Loucy (cell line): ENCODE results near the gene SCD5.

Experiments
- H2AFZ ChIP-seq: fragments of 200-600 bp; sonication (generic); 2 replicates; pipeline ENCODE4 v1.6.0; 2016; ENCODE audit warnings: antibody characterized with exemption, mild to moderate bottlenecking, low read length, moderate library complexity
- H3F3A ChIP-seq: fragments of 200-600 bp; 2 replicates; pipeline ENCODE4 v1.6.0; 2016; ENCODE audit warnings: antibody characterized with exemption, low read depth, mild to moderate bottlenecking
- H3K27me3 ChIP-seq: fragments of 200-600 bp; sonication (generic); 2 replicates; pipeline ENCODE4 v1.6.1; 2014; ENCODE audit warnings: low read length, mild to moderate bottlenecking; ENCODE audit not compliant: insufficient read depth, poor library complexity, severe bottlenecking
- H3K36me3 ChIP-seq: fragments of 200-600 bp; sonication (generic); 2 replicates; pipeline ENCODE4 v1.6.1; 2016; ENCODE audit warnings: low read length; ENCODE audit not compliant: insufficient read depth
- H3K4me1 ChIP-seq: fragments of 200-600 bp; sonication (generic); 2 replicates; pipeline ENCODE4 v1.5.1; 2014; ENCODE audit warnings: low read length, mild to moderate bottlenecking; ENCODE audit not compliant: insufficient read depth, poor library complexity, severe bottlenecking
- H3K4me2 ChIP-seq: fragments of 200-600 bp; sonication (generic); 2 replicates; pipeline ENCODE4 v1.6.0; 2014; ENCODE audit warnings: antibody characterized with exemption, low read length, low read depth, mild to moderate bottlenecking; ENCODE audit not compliant: poor library complexity, severe bottlenecking
- H3K4me3 ChIP-seq: fragments of 200-600 bp; sonication (generic); 2 replicates; pipeline ENCODE4 v1.5.1; 2014; ENCODE audit warnings: low read length, mild to moderate bottlenecking, mixed read lengths; ENCODE audit not compliant: poor library complexity, severe bottlenecking
- H3K79me2 ChIP-seq: fragments of 200-600 bp; sonication (generic); 2 replicates; pipeline ENCODE4 v1.6.1; 2014; ENCODE audit warnings: low read length; ENCODE audit not compliant: insufficient read depth
- H3K9ac ChIP-seq: fragments of 200-600 bp; sonication (generic); 2 replicates; pipeline ENCODE4 v1.6.0; 2014; ENCODE audit warnings: mild to moderate bottlenecking, low read depth, low read length, moderate library complexity; ENCODE audit not compliant: poor library complexity, severe bottlenecking
- H3K9me2 ChIP-seq: fragments of 200-600 bp; sonication (generic); replicated peaks from 2 replicates; pipeline ENCODE4 v1.6.1; 2016; ENCODE audit warnings: low read depth, low read length, mixed read lengths
- H3K9me3 ChIP-seq: fragments of 200-600 bp; sonication (generic); 2 replicates; pipeline ENCODE4 v1.6.1; 2014; ENCODE audit warnings: mild to moderate bottlenecking, antibody characterized with exemption, low read length, low read depth; ENCODE audit not compliant: insufficient read depth
- H4K20me1 ChIP-seq: fragments of 200-600 bp; sonication (generic); 2 replicates; pipeline ENCODE4 v1.6.0; 2014; ENCODE audit warnings: antibody characterized with exemption, low read length, mild to moderate bottlenecking; ENCODE audit not compliant: insufficient read depth, poor library complexity, severe bottlenecking
- EZH2phosphoT487 ChIP-seq: fragments of 200-600 bp; IDR thresholded peaks from 2 replicates; pipeline ENCODE4 v1.6.1; 2018; ENCODE audit warnings: antibody characterized with exemption, mild to moderate bottlenecking, moderate library complexity, borderline replicate concordance
- TF ChIP-seq, protein P1 (sequence below): fragments of 200-600 bp; sonication (generic); conservative IDR thresholded peaks from 2 replicates; pipeline ENCODE4 v1.5.1; 2014; ENCODE audit warnings: mild to moderate bottlenecking, antibody characterized with exemption, low read length

Gene SCD5

DNA sequence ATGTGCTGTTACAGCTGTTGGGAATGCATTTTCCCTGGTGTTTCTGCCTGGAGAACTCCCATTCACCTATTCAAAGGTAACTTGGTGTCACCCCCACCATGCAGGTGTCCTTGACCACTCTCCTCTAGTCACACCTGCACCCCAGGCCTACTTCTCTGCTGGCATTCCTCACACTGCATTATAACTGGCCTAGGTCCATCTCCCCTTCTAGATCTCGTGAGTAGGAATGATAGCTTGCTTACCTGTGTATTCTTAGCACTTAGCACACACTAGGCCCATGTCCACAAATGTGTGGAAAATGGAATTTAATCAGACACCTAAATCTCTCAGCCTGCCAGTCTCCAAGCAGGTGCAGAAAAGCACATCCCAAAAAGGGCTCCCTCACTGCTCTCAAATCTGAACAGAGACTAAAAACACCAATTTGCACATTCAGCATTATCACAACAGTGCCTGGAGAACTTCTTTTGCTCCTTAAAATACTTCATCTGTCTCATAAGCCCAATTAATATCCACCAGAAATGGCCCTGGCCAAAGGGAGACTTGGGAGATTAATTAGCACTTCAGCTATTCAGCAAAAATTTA is 18.3 kb downstream of the SCD5 start:
- Histone ChIP-seq H3K27me3 (no peaks in the 10 kb centered on the region), H3F3A (peaks cover 6% of the 10 kb centered on the region), H3K9me3 (no peaks in the 10 kb centered on the region), H3K79me2 (peaks cover 57% of the 10 kb centered on the region), H3K4me1 (peaks cover 45% of the 10 kb centered on the region), H3K4me2 (peak overlapping the region; percentile 64), H3K4me3 (peak overlapping the region; percentile 19), H2AFZ (no peak overlapping the region), H4K20me1 (no peaks in the 10 kb centered on the region), H3K9me2 (no peaks in the 10 kb centered on the region), H3K36me3 (no peaks in the 10 kb centered on the region), H3K9ac (peak overlapping the region; percentile 13)
- TF ChIP-seq EZH2phosphoT487 = no peak

DNA sequence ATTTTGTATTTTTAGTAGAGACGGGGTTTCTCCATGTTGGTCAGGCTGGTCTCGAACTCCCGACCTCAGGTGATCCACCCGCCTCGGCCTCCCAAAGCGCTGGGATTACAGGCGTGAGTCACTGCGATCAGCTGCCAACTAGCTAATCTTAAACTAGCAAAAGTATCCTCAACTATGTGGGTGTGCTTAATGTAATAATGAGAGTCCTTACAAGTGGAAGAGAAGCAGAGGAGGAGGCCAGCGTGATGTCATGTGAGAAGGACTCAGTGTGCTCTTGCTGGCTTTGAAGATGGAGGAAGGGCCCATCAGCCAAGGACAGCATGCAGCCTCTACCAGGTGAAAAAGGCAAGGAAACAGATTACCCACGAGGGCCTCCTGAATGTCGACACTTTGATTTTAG is 19.6 kb downstream of the SCD5 start:
- H3K9me2 ChIP-seq = no peaks in the 10 kb centered on the region
- no peak overlapping the region for H3K9ac ChIP-seq
- H2AFZ ChIP-seq = no peak overlapping the region
- H3K4me3 ChIP-seq = no peak overlapping the region
- H3F3A ChIP-seq = peaks cover 6% of the 10 kb centered on the region
- H3K4me2 ChIP-seq = no peak overlapping the region
- H3K4me1 ChIP-seq = peaks cover 35% of the 10 kb centered on the region
- no peaks in the 10 kb centered on the region; the same call in 1 of the 2 replicates for H3K36me3 ChIP-seq
- H3K27me3 ChIP-seq = no peaks in the 10 kb centered on the region
- no peaks in the 10 kb centered on the region for H3K9me3 ChIP-seq
- H4K20me1 ChIP-seq = no peaks in the 10 kb centered on the region
- TF ChIP-seq, protein P1, sequence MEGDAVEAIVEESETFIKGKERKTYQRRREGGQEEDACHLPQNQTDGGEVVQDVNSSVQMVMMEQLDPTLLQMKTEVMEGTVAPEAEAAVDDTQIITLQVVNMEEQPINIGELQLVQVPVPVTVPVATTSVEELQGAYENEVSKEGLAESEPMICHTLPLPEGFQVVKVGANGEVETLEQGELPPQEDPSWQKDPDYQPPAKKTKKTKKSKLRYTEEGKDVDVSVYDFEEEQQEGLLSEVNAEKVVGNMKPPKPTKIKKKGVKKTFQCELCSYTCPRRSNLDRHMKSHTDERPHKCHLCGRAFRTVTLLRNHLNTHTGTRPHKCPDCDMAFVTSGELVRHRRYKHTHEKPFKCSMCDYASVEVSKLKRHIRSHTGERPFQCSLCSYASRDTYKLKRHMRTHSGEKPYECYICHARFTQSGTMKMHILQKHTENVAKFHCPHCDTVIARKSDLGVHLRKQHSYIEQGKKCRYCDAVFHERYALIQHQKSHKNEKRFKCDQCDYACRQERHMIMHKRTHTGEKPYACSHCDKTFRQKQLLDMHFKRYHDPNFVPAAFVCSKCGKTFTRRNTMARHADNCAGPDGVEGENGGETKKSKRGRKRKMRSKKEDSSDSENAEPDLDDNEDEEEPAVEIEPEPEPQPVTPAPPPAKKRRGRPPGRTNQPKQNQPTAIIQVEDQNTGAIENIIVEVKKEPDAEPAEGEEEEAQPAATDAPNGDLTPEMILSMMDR = no peak
- TF ChIP-seq EZH2phosphoT487 = no peak
- H3K79me2 ChIP-seq = peaks cover 51% of the 10 kb centered on the region

DNA sequence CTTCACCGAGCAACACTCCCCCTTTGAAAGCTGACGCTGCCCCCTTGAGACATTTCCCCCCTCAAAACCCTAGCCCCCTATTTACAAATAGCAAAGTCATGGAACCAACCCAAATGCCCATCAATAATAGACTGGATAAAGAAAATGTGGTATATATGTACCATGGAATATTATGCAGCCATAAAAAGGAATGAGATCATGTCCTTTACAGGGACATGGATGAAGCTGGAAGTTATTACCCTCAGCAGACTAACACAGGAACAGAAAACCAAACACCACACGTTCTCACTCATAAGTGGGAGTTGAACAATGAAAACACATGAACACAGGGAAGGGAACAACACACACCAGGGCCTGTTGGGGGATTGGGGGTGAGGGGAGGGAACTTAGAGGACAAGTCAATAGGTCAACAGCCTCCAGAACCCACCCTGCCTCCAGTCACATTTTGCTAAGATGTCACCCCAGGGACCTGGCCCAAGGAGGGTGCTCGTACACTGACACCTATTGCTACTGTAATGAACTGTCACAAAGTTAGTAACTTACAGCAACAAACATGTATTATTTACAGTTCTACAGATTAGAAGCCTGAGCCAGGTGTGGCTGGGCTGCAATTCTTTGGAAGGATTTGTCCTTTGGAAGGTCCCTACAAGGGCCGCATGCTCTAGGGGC is 20.6 kb downstream of the SCD5 start:
- Histone ChIP-seq H3K4me2 (no peak overlapping the region), H3F3A (peaks cover 6% of the 10 kb centered on the region), H3K9ac (no peak overlapping the region), H2AFZ (no peak overlapping the region), H3K4me1 (peaks cover 35% of the 10 kb centered on the region), H3K36me3 (no peaks in the 10 kb centered on the region; the same call in 1 of the 2 replicates), H3K4me3 (no peak overlapping the region), H3K9me2 (no peaks in the 10 kb centered on the region), H3K9me3 (no peaks in the 10 kb centered on the region), H3K27me3 (no peaks in the 10 kb centered on the region), H3K79me2 (peaks cover 44% of the 10 kb centered on the region), H4K20me1 (no peaks in the 10 kb centered on the region)
- TF ChIP-seq, protein P1 = no peak
- no peak for TF ChIP-seq EZH2phosphoT487
